Aorta (tissue), 5 donors: ENCODE results near the gene SNX27. TPM values are rescaled to one million over a fixed set of nuclear protein-coding genes. Genes with fewer than 3 reads are reported as not detected.

ENCODE experiments used
- ATAC-seq: fragments of 200-7000 bp; cut with Tn5 transposase; one replicate; pipeline ENCODE4 v1.9.1; 2022; ENCODE audit warnings: moderate library complexity; ENCODE audit not compliant: low FRiP score
- DNase-seq, 2 donors: peaks; one replicate each; pipeline ENCODE4 v3.0.0-alpha.2; 2020
- H3K27ac ChIP-seq, 2 donors: one replicate each; pipeline ENCODE4 v1.5.1; 2013; ENCODE audit warnings: low read length in 2 of 2, mild to moderate bottlenecking in 2 of 2, moderate library complexity in 2 of 2, control low read depth in 1 of 2, inconsistent platforms in 1 of 2, low read depth in 1 of 2
- H3K27me3 ChIP-seq, 2 donors: one replicate each; pipeline ENCODE4 v1.6.1; 2013; ENCODE audit warnings: control low read depth in 1 of 2, low read length in 1 of 2, mild to moderate bottlenecking in 1 of 2, moderate library complexity in 1 of 2; ENCODE audit not compliant: insufficient read depth in 2 of 2, control insufficient read depth in 1 of 2
- H3K36me3 ChIP-seq, 2 donors: one replicate each; pipeline ENCODE4 v1.6.1; 2013; ENCODE audit warnings: control low read depth in 1 of 2, low read length in 1 of 2, mild to moderate bottlenecking in 1 of 2; ENCODE audit not compliant: insufficient read depth in 2 of 2, control insufficient read depth in 1 of 2
- H3K4me1 ChIP-seq, 2 donors: one replicate each; pipeline ENCODE4 v1.6.1; 2013; ENCODE audit warnings: low read length in 2 of 2, control low read depth in 1 of 2, mild to moderate bottlenecking in 1 of 2, moderate library complexity in 1 of 2; ENCODE audit not compliant: insufficient read depth in 2 of 2, control insufficient read depth in 1 of 2
- H3K4me3 ChIP-seq, 2 donors: one replicate each; pipeline ENCODE4 v1.5.1; 2013; ENCODE audit warnings: low read length in 2 of 2, control low read depth in 1 of 2, mild to moderate bottlenecking in 1 of 2
- H3K9me3 ChIP-seq: one replicate; pipeline ENCODE4 v1.6.1; 2013; ENCODE audit warnings: mild to moderate bottlenecking, low read length; ENCODE audit not compliant: control insufficient read depth
- WGBS, 2 donors: extraction: QIAGEN DNeasy Blood & Tissue Kit; methylation state at CpG; one replicate each; pipeline ENCODE4 v1.1.7; 2013; 5-methylcytosine and 5-hydroxymethylcytosine counted together
- intact Hi-C, 2 donors: fragments of 100-400 bp; cut with DNase I; formaldehyde crosslinking; loops; one replicate each; pipeline versions ENCODE4 v1.14.2 to v1.15.0; 2022
- polyA plus RNA-seq, 2 donors: library from polyadenylated mRNA; stranded (reverse); fragments of 200-250 nt; gene quantifications; one replicate each; pipeline ENCODE4 v1.2.3, GENCODE V29; 2013
- total RNA-seq, 2 donors: library from RNA; stranded (reverse); fragmentation: NEBNext Ultra II Directional; extraction: Animal tissue kit (Norgen Biotek cat#: 25700); gene quantifications; one replicate each; pipeline ENCODE4 v1.2.1, GENCODE V29; 2021
- donor health status: healthy with polysubstance abuse.
- donor health status: Bipolar disorder and iron deficiency.
- donor health status: DM: no; HTN: no; CAD: no.
- donor health status: DM: no; HTN: no; CAD: no.
- donor health status: DM: yes; HTN: yes; CAD: no.

Gene SNX27
- total and polyA plus RNA-seq, 4 donors, result 5.6 to 48.0 (median 20.5) TPM

GRCh38 chr1:151739590-151740355 is 127.9 kb downstream of the SNX27 start:
- H3K27ac ChIP-seq, result no peak overlapping the region
- intact Hi-C loops, result loop anchor here in 1 of 2 donors (5.0 kb wide), 1 partner anchor 297 kb away; no protein-coding TSS in a partner anchor
- no peaks in the 10 kb centered on the region for H3K27me3 ChIP-seq
- no peak for DNase-seq
- no peaks in the 10 kb centered on the region for H3K4me1 ChIP-seq
- 50 to 51% methylated on average over 3 of the region's 3 CpGs for WGBS, 2 donors
- no peak for ATAC-seq
- H3K36me3 ChIP-seq, result no peaks in the 10 kb centered on the region
- no peaks in the 10 kb centered on the region for H3K9me3 ChIP-seq
- H3K4me3 ChIP-seq, result no peak overlapping the region

GRCh38 chr1:151741516-151741915 is 129.7 kb downstream of the SNX27 start:
- Histone ChIP-seq H3K36me3 (no peaks in the 10 kb centered on the region), H3K27me3 (no peaks in the 10 kb centered on the region), H3K4me1 (no peaks in the 10 kb centered on the region), H3K9me3 (no peaks in the 10 kb centered on the region), H3K4me3 (no peak overlapping the region), H3K27ac (no peak overlapping the region)
- intact Hi-C loops, result no loop called here
- 84% methylated on average over 4 of the region's 4 CpGs for WGBS, 2 donors
- DNase-seq, result no peak
- ATAC-seq, result no peak

Other genes with a start within 250 kb of the SNX27 start
- gene SELENBP1, start 239.3 kb upstream of the SNX27 start, total RNA-seq, result 10 to 100 TPM; 24.5 to 66.3 TPM
- gene SELENBP1, start 239.3 kb upstream of the SNX27 start, polyA plus RNA-seq, result 100 to 1,000 TPM in 1 of 2 donors, 10 to 100 TPM in 1; 48.3 to 171 TPM
- 100 to 1,000 TPM; 174 to 181 TPM for gene PSMB4, start 212.5 kb upstream of the SNX27 start, total RNA-seq
- gene PSMB4, start 212.5 kb upstream of the SNX27 start, polyA plus RNA-seq, result 100 to 1,000 TPM; 258 to 396 TPM
- gene POGZ, start 152.6 kb upstream of the SNX27 start, total RNA-seq, result 100 to 1,000 TPM in 1 of 2 donors, 10 to 100 TPM in 1; 96.0 to 144 TPM
- gene POGZ, start 152.6 kb upstream of the SNX27 start, polyA plus RNA-seq, result 10 to 100 TPM; 11.6 to 34.6 TPM
- 1 to 10 TPM in 1 of 2 donors, under 1 TPM in 1; 0.23 to 1.7 TPM for gene CGN, start 100.7 kb upstream of the SNX27 start, total RNA-seq
- 10 to 100 TPM in 1 of 2 donors, under 1 TPM in 1; 0.36 to 27.5 TPM for gene CGN, start 100.7 kb upstream of the SNX27 start, polyA plus RNA-seq
- 10 to 100 TPM in 1 of 2 donors, 1 to 10 TPM in 1; 6.5 to 11.2 TPM for gene TUFT1, start 71.7 kb upstream of the SNX27 start, total RNA-seq
- 1 to 10 TPM; 3.9 to 4.5 TPM for gene TUFT1, start 71.7 kb upstream of the SNX27 start, polyA plus RNA-seq
- gene CELF3, start 104.8 kb downstream of the SNX27 start, total RNA-seq, result not detected
- gene CELF3, start 104.8 kb downstream of the SNX27 start, polyA plus RNA-seq, result under 1 TPM in 1 of 2 donors, not detected in 1; 0.13 TPM
- gene RIIAD1, start 109.5 kb downstream of the SNX27 start, total RNA-seq, result not detected
- not detected for gene RIIAD1, start 109.5 kb downstream of the SNX27 start, polyA plus RNA-seq
- gene MRPL9, start 151.4 kb downstream of the SNX27 start, total RNA-seq, result 10 to 100 TPM; 38.7 to 52.7 TPM
- 10 to 100 TPM; 39.7 to 58.9 TPM for gene MRPL9, start 151.4 kb downstream of the SNX27 start, polyA plus RNA-seq
- gene TDRKH, start 178.4 kb downstream of the SNX27 start, total RNA-seq, result 1 to 10 TPM; 3.7 to 9.1 TPM
- 1 to 10 TPM; 1.5 to 2.5 TPM for gene TDRKH, start 178.4 kb downstream of the SNX27 start, polyA plus RNA-seq
- not detected for gene LINGO4, start 193.4 kb downstream of the SNX27 start, total RNA-seq
- not detected for gene LINGO4, start 193.4 kb downstream of the SNX27 start, polyA plus RNA-seq
- gene RORC, start 219.8 kb downstream of the SNX27 start, total RNA-seq, result under 1 TPM in 1 of 2 donors, not detected in 1; 0.24 TPM
- 1 to 10 TPM in 1 of 2 donors, under 1 TPM in 1; 0.10 to 1.6 TPM for gene RORC, start 219.8 kb downstream of the SNX27 start, polyA plus RNA-seq
- not detected for gene C2CD4D, start 227.8 kb downstream of the SNX27 start, total RNA-seq
- not detected for gene C2CD4D, start 227.8 kb downstream of the SNX27 start, polyA plus RNA-seq
- gene THEM5, start 241.7 kb downstream of the SNX27 start, total RNA-seq, result not detected
- gene THEM5, start 241.7 kb downstream of the SNX27 start, polyA plus RNA-seq, result not detected